ENCODE data around the gene ADAT1. TPM values are rescaled to one million over a fixed set of nuclear protein-coding genes. Genes with fewer than 3 reads are reported as not detected.

ADAT1 gene
- total and polyA plus RNA-seq, 2 of the 13 experiments (the other 11 are each of a cell fraction or from before 2014, with no cell fraction given), result 18.4 to 40.8 TPM

- no peak overlapping the region for H3K4me3 ChIP-seq (replicated peaks in 1 of 3; ENCODE audit: insufficient read depth in 1 of 3, low read depth in 2 of 3, low read length in 3 of 3)
- no peak for DNase-seq (ENCODE audit: low spot score)
- ATAC-seq, result no peak
- intact Hi-C loops (cut with micrococcal nuclease; ENCODE audit: unreplicated experiment) (no loop called here), in situ Hi-C loops (cut with HindIII; ENCODE audit: extremely low pct_ligation_motif_present, low pct_unique_long_range_greater_than_20kb) (no loop called here)
- H2AFZ ChIP-seq (ENCODE audit: low read length), result no peak overlapping the region
- H3K9ac ChIP-seq (ENCODE audit: insufficient read depth, low read depth, low read length), result no peak overlapping the region
- ChIA-PET POLR2A (no interaction called here), CTCF (ENCODE audit: low intra/inter-chr PET ratio, low total read pairs) (no interaction called here)
- no peak overlapping the region for H3K4me2 ChIP-seq (ENCODE audit: low read depth, low read length)
- no peaks in the 10 kb centered on the region for H3K4me1 ChIP-seq (ENCODE audit: insufficient read depth, low read length)
- H3K27ac ChIP-seq (ENCODE audit: extremely low read length, insufficient read depth, low read length), result no peak overlapping the region
- BruUV-seq (replicated peaks), result no TSS peak
- no peaks in the 10 kb centered on the region for H4K20me1 ChIP-seq (ENCODE audit: insufficient read depth, low read length)
- no peaks in the 10 kb centered on the region for H3K27me3 ChIP-seq (ENCODE audit: control insufficient read depth in 1 of 2, insufficient read depth in 2 of 2, low read length in 2 of 2)
- WGBS (ENCODE audit: low lambda C conversion rate), result 91% methylated on average over 5 of the region's 5 CpGs
- H3K9me3 ChIP-seq (ENCODE audit: low read length), result no peaks in the 10 kb centered on the region
- FAIRE-seq, result no peak
- H3K79me2 ChIP-seq (ENCODE audit: insufficient read depth, low read length), result no peaks in the 10 kb centered on the region
- H3K36me3 ChIP-seq (replicated peaks in 1 of 2; ENCODE audit: control insufficient read depth in 1 of 2, insufficient read depth in 2 of 2, low read length in 2 of 2), result peaks cover 21 to 82% of the 10 kb centered on the region in 2 experiments
- TF ChIP-seq ARID4A (CRISPR knock-in tag; IDR thresholded peaks at IDR 0.05; ENCODE audit: borderline replicate concordance), result no peak
- no peak for TF ChIP-seq KIAA2018 (CRISPR knock-in tag; IDR thresholded peaks at IDR 0.05; ENCODE audit: borderline replicate concordance)
- no peak for TF ChIP-seq ZNF260 (CRISPR knock-in tag; IDR thresholded peaks at IDR 0.05; ENCODE audit: borderline replicate concordance, low read depth)
- no peak for TF ChIP-seq ARNT2 (CRISPR knock-in tag; IDR thresholded peaks at IDR 0.05; ENCODE audit: low read depth)
- TF ChIP-seq SAP130 (CRISPR knock-in tag; IDR thresholded peaks at IDR 0.05; ENCODE audit: low read depth), result no peak
- no peak for TF ChIP-seq TRIM22 (IDR thresholded peaks at IDR 0.05)
- no peak for TF ChIP-seq MBD4 (IDR thresholded peaks at IDR 0.05; ENCODE audit: borderline replicate concordance, low read length)
- no peak for TF ChIP-seq ZNF12 (CRISPR knock-in tag; IDR thresholded peaks at IDR 0.05)
These were observed 49.1 kb downstream of the ADAT1 start for GRCh38 chr16:75573955-75574354.
